ENCODE data around the gene USP6NL.

Gene USP6NL

DNA sequence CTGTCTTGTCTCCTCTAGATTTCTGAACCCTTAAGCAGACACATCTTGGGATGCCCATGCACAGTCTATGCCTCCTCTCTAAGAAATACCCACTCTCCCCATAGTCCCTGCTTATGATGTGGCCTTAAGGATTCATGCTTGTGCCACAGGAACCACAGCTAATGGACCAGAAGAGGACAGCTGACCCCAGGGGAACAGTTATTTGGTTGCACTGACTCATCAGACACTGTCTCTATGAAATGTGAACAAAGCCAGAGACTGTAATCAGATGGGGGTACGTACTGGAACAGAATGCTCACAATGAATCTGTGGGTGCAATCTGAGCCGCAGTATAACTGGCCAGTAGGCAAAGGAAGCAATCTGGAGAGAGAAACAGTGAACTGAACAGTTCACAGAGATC, 121.9 kb downstream of the USP6NL start:
- no peak overlapping the region for H3K4me3 ChIP-seq (ENCODE audit: low read depth, low read length)
- no peak for DNase-seq (ENCODE audit: low read depth)
- TF ChIP-seq, protein P1, sequence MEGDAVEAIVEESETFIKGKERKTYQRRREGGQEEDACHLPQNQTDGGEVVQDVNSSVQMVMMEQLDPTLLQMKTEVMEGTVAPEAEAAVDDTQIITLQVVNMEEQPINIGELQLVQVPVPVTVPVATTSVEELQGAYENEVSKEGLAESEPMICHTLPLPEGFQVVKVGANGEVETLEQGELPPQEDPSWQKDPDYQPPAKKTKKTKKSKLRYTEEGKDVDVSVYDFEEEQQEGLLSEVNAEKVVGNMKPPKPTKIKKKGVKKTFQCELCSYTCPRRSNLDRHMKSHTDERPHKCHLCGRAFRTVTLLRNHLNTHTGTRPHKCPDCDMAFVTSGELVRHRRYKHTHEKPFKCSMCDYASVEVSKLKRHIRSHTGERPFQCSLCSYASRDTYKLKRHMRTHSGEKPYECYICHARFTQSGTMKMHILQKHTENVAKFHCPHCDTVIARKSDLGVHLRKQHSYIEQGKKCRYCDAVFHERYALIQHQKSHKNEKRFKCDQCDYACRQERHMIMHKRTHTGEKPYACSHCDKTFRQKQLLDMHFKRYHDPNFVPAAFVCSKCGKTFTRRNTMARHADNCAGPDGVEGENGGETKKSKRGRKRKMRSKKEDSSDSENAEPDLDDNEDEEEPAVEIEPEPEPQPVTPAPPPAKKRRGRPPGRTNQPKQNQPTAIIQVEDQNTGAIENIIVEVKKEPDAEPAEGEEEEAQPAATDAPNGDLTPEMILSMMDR (IDR thresholded peaks at IDR 0.05; ENCODE audit: low read depth, low read length, missing control alignments), result no peak

- no peak overlapping the region for H3K4me3 ChIP-seq (ENCODE audit: low read depth, low read length)
- TF ChIP-seq, protein P1 (IDR thresholded peaks at IDR 0.05; ENCODE audit: low read depth, low read length, missing control alignments), result no peak
- DNase-seq (ENCODE audit: low read depth), result no peak
Observed at GRCh38 chr10:11488126-11488525, 123.3 kb downstream of the USP6NL start.

GRCh38 chr10:11483201-11484148, 128.0 kb downstream of the USP6NL start:
- DNase-seq (ENCODE audit: low read depth), result no peak
- no peak overlapping the region for H3K4me3 ChIP-seq (ENCODE audit: low read depth, low read length)
- TF ChIP-seq, protein P1 (IDR thresholded peaks at IDR 0.05; ENCODE audit: low read depth, low read length, missing control alignments), result no peak

- DNase-seq (ENCODE audit: low read depth), result no peak
- TF ChIP-seq, protein P1 (IDR thresholded peaks at IDR 0.05; ENCODE audit: low read depth, low read length, missing control alignments), result no peak
- H3K4me3 ChIP-seq (ENCODE audit: low read depth, low read length), result no peak overlapping the region
Observed at GRCh38 chr10:11482306-11482705, 129.1 kb downstream of the USP6NL start.

- TF ChIP-seq, protein P1 (IDR thresholded peaks at IDR 0.05; ENCODE audit: low read depth, low read length, missing control alignments), result no peak
- DNase-seq (ENCODE audit: low read depth), result no peak
Observed at GRCh38 chr10:11480687-11481086, 130.8 kb downstream of the USP6NL start.

GRCh38 chr10:11479300-11479699, 132.2 kb downstream of the USP6NL start:
- H3K4me3 ChIP-seq (ENCODE audit: low read depth, low read length), result no peak overlapping the region
- DNase-seq (ENCODE audit: low read depth), result no peak
- TF ChIP-seq, protein P1 (IDR thresholded peaks at IDR 0.05; ENCODE audit: low read depth, low read length, missing control alignments), result no peak

More at GRCh38 chr10:11480687-11481086, 130.8 kb downstream of the USP6NL start:
- no peak overlapping the region for H3K4me3 ChIP-seq (ENCODE audit: low read depth, low read length)
